Measurements from ENCODE around the gene SH3BP5.

DNA sequence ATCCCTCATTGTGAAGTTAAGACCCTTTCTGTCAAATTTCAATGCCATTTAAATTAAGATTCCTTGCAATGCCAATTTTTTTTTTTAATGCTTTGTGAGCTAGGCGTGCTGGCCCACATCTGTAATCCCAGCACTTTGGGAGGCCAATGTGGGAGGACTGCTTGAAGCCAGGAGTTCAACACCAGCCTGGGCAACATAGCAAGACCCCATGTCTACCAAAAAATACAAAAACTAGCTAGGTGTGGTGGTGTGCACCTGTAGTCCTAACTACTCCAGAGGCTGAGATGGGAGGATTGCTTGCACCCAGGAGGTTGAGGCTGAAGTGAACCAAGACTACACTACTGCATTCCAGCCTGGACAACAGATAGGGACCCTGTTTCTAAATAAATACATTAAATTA, 5.6 kb upstream of the SH3BP5 start:
- TF ChIP-seq EZH2phosphoT487 (IDR thresholded peaks at IDR 0.05; ENCODE audit: low read depth), result no peak
- TF ChIP-seq, protein P1, sequence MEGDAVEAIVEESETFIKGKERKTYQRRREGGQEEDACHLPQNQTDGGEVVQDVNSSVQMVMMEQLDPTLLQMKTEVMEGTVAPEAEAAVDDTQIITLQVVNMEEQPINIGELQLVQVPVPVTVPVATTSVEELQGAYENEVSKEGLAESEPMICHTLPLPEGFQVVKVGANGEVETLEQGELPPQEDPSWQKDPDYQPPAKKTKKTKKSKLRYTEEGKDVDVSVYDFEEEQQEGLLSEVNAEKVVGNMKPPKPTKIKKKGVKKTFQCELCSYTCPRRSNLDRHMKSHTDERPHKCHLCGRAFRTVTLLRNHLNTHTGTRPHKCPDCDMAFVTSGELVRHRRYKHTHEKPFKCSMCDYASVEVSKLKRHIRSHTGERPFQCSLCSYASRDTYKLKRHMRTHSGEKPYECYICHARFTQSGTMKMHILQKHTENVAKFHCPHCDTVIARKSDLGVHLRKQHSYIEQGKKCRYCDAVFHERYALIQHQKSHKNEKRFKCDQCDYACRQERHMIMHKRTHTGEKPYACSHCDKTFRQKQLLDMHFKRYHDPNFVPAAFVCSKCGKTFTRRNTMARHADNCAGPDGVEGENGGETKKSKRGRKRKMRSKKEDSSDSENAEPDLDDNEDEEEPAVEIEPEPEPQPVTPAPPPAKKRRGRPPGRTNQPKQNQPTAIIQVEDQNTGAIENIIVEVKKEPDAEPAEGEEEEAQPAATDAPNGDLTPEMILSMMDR (IDR thresholded peaks at IDR 0.05; ENCODE audit: low read depth, low read length), result no peak
